Tibial nerve (tissue), 4 donors: Measurements from ENCODE around the gene SMIM44.

Source experiments
- CTCF ChIP-seq, 5 experiments: fragments of 200-600 bp in 3 of 5; fragments of 450-650 bp in 2 of 5; sonication (generic) in 3 of 5; IDR thresholded peaks; one replicate each; pipeline ENCODE4 v1.5.1; 2016 to 2019; ENCODE audit warnings: antibody characterized with exemption in 5 of 5, mild to moderate bottlenecking in 3 of 5, moderate library complexity in 2 of 5
- EP300 ChIP-seq, 2 donors: sonication (generic); formaldehyde crosslinking; IDR thresholded peaks; one replicate each; pipeline ENCODE4 v1.6.1; 2017; ENCODE audit warnings: antibody characterized with exemption in 2 of 2, mild to moderate bottlenecking in 1 of 2
- POLR2A ChIP-seq, 2 donors: fragments of 450-650 bp; IDR thresholded peaks; one replicate each; pipeline ENCODE4 v1.6.1; 2017; ENCODE audit warnings: antibody characterized with exemption in 2 of 2, mild to moderate bottlenecking in 2 of 2, moderate library complexity in 2 of 2

GRCh38 chr19:3475449-3475848 is 7.8 kb downstream of the SMIM44 start:
- TF ChIP-seq CTCF (IDR thresholded peaks at IDR 0.05) (no peak), POLR2A (IDR thresholded peaks at IDR 0.05) (no peak), EP300 (IDR thresholded peaks at IDR 0.05) (no peak)
